Measurements from ENCODE around the gene TBXA2R.

The TBXA2R gene

GRCh38 chr19:3636962-3637361 is 30.3 kb upstream of the TBXA2R start:
- Mint-ChIP-seq H3K9me3 (no peaks in the 10 kb centered on the region), H3K4me1 (no peaks in the 10 kb centered on the region), H3K27me3 (ENCODE audit: low read depth) (no peaks in the 10 kb centered on the region), H3K4me3 (no peak overlapping the region), H3K27ac (no peak overlapping the region), H3K36me3 (ENCODE audit: low read depth) (peaks cover 8% of the 10 kb centered on the region)
- TF ChIP-seq CTCF (IDR thresholded peaks at IDR 0.05; ENCODE audit: unreplicated experiment in 3 of 3), result no peak

- TF ChIP-seq CTCF (IDR thresholded peaks at IDR 0.05; ENCODE audit: unreplicated experiment in 3 of 3), result no peak
- Mint-ChIP-seq H3K27ac (no peak overlapping the region), H3K4me3 (no peak overlapping the region), H3K36me3 (ENCODE audit: low read depth) (peaks cover 8% of the 10 kb centered on the region), H3K4me1 (no peaks in the 10 kb centered on the region), H3K27me3 (ENCODE audit: low read depth) (no peaks in the 10 kb centered on the region), H3K9me3 (no peaks in the 10 kb centered on the region)
These were observed 29.8 kb upstream of the TBXA2R start for GRCh38 chr19:3636506-3636905.

- Mint-ChIP-seq H3K27me3 (ENCODE audit: low read depth) (no peaks in the 10 kb centered on the region), H3K27ac (no peak overlapping the region), H3K4me3 (no peak overlapping the region), H3K4me1 (no peaks in the 10 kb centered on the region), H3K36me3 (ENCODE audit: low read depth) (peaks cover 10% of the 10 kb centered on the region), H3K9me3 (no peaks in the 10 kb centered on the region)
- TF ChIP-seq CTCF (IDR thresholded peaks at IDR 0.05; ENCODE audit: unreplicated experiment in 3 of 3), result no peak
These were observed 27.9 kb upstream of the TBXA2R start for GRCh38 chr19:3634496-3635045.

GRCh38 chr19:3633559-3633988 is 26.9 kb upstream of the TBXA2R start:
- no peaks in the 10 kb centered on the region for H3K9me3 Mint-ChIP-seq
- H3K4me3 Mint-ChIP-seq, result no peak overlapping the region
- H3K27me3 Mint-ChIP-seq (ENCODE audit: low read depth), result no peaks in the 10 kb centered on the region
- TF ChIP-seq CTCF (IDR thresholded peaks at IDR 0.05; ENCODE audit: unreplicated experiment in 3 of 3), result no peak
- H3K4me1 Mint-ChIP-seq, result no peaks in the 10 kb centered on the region
- peaks cover 9% of the 10 kb centered on the region for H3K36me3 Mint-ChIP-seq (ENCODE audit: low read depth)
- H3K27ac Mint-ChIP-seq, result no peak overlapping the region

GRCh38 chr19:3632739-3633558 is 26.3 kb upstream of the TBXA2R start:
- H3K4me3 Mint-ChIP-seq, result no peak overlapping the region
- H3K27me3 Mint-ChIP-seq (ENCODE audit: low read depth), result no peaks in the 10 kb centered on the region
- peaks cover 7% of the 10 kb centered on the region for H3K36me3 Mint-ChIP-seq (ENCODE audit: low read depth)
- no peak for TF ChIP-seq CTCF (IDR thresholded peaks at IDR 0.05; ENCODE audit: unreplicated experiment in 3 of 3)
- no peaks in the 10 kb centered on the region for H3K4me1 Mint-ChIP-seq
- no peaks in the 10 kb centered on the region for H3K9me3 Mint-ChIP-seq
- no peak overlapping the region for H3K27ac Mint-ChIP-seq

GRCh38 chr19:3632098-3632497 is 25.4 kb upstream of the TBXA2R start:
- Mint-ChIP-seq H3K27ac (no peak overlapping the region), H3K36me3 (ENCODE audit: low read depth) (peaks cover 7% of the 10 kb centered on the region), H3K4me1 (peaks cover under 1% of the 10 kb centered on the region), H3K9me3 (no peaks in the 10 kb centered on the region), H3K27me3 (ENCODE audit: low read depth) (no peaks in the 10 kb centered on the region), H3K4me3 (no peak overlapping the region)
- no peak for TF ChIP-seq CTCF (IDR thresholded peaks at IDR 0.05; ENCODE audit: unreplicated experiment in 3 of 3)

All from nephron (organoid).